GM12872 (cell line): ENCODE results near the gene ABCC10.

ENCODE experiments used
- TF ChIP-seq, protein P1 (sequence below): IDR thresholded peaks from 3 replicates; pipeline ENCODE4 v1.5.1; 2011; ENCODE audit warnings: low read depth, mild to moderate bottlenecking, low read length, moderate library complexity; ENCODE audit not compliant: insufficient read depth

ABCC10 gene

GRCh38 chr6:43405354-43405753 lies 22.0 kb upstream of the ABCC10 start:
- TF ChIP-seq, protein P1, sequence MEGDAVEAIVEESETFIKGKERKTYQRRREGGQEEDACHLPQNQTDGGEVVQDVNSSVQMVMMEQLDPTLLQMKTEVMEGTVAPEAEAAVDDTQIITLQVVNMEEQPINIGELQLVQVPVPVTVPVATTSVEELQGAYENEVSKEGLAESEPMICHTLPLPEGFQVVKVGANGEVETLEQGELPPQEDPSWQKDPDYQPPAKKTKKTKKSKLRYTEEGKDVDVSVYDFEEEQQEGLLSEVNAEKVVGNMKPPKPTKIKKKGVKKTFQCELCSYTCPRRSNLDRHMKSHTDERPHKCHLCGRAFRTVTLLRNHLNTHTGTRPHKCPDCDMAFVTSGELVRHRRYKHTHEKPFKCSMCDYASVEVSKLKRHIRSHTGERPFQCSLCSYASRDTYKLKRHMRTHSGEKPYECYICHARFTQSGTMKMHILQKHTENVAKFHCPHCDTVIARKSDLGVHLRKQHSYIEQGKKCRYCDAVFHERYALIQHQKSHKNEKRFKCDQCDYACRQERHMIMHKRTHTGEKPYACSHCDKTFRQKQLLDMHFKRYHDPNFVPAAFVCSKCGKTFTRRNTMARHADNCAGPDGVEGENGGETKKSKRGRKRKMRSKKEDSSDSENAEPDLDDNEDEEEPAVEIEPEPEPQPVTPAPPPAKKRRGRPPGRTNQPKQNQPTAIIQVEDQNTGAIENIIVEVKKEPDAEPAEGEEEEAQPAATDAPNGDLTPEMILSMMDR = no peak

DNA sequence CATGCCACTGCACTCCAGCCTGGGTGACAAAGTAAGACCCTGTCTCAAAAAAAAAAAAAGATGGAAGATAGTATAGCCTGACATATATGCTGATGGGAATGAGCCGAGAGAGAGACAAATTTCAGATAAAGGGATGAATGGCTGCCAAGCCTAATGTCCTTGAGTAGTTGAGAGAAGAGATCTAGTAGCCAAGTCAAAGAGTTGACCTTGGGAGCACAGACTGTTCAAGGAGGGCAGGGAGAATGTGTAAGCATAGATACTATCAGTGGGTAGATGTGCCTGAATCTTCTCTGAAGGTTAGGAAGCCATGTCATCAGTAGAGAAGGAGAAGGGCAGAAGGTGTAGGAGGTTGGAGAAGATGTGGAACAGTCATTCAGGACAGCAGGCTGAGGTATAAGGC lies 20.0 kb upstream of the ABCC10 start:
- TF ChIP-seq, protein P1 = no peak

GRCh38 chr6:43408259-43408658 lies 19.1 kb upstream of the ABCC10 start:
- TF ChIP-seq, protein P1 = no peak

GRCh38 chr6:43412541-43412940 lies 14.8 kb upstream of the ABCC10 start:
- TF ChIP-seq, protein P1 = no peak

DNA sequence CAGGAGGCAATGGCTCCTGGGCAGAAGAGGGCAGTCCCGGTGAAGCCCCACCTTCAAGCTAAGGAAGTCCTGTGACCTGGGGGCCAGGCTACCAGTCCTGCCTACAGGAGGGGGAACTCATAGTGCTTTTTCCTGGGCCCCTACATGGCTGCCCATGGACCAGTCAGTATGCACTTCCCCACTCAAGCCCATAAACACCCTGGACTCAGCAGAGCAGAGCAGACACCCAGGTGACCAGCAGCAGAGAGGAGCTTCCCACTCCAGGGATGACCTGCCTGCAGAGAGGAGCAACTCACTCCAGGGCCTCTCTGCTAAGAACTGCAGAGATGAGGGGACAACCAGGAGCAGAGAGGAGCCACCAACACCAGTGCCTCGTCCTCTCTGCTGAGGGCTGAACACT lies 14.3 kb upstream of the ABCC10 start:
- TF ChIP-seq, protein P1 = no peak

DNA sequence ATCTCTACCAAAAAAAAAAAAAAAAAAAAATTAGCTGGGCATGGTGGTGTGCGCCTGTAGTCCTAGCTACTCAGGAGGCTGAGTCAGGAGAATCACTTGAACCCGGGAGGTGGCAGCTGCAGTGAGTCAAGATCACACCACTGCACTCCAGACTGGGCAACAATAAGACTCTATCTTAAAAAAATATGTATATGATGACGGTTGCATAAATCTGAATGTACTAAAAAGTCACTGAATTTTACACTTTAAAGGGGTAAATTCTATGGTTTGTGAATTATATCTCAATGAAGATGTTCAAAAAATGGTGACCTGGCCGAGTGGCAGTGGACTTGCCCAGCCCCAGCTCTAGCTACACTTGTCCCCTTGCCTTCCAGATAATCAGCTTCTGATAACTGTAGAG lies 10.4 kb upstream of the ABCC10 start:
- TF ChIP-seq, protein P1 = no peak

DNA sequence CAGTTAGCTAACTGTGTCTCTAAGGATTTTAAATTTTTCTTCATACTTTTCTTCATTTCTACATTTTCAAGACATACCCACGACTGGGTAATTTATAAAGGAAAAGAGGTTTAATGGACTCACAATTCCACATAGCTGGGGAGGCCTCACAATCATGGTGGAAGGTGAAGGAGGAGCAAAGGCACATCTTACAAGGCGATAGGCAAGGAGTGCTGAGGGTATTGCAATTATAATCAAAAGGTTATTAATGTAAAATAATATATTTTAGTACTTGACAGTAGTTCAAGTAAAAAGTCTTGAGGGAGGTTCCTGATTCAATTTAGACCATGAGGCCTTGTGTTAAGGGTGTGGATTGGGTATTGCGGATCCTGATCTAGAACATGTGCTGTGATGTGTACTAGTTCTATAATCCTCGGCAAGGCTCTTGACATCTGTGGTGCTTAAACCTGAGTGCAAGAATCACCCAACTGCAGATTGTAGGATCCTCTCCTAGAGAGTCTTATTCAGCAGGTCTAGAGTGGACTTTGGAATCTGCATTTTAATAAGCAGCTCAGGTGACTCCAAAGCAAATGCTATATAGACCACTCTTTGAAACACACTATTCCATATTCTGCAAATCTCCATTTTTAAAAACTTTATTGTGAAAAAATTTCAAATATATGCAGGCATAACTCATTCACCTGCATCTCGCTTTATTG lies 7.2 kb upstream of the ABCC10 start:
- TF ChIP-seq, protein P1 = no peak
